H1 (cell line): ENCODE measurements around the gene OSTC.

ENCODE experiments used
- ATF2 ChIP-seq: IDR thresholded peaks from 2 replicates; pipeline ENCODE4 v1.6.1; 2012; ENCODE audit warnings: low read length, inconsistent platforms
- CHD2 ChIP-seq: IDR thresholded peaks from 2 replicates; pipeline ENCODE4 v1.6.1; 2012; ENCODE audit warnings: low read length, improper control_type of control experiment
- CREB1 ChIP-seq: IDR thresholded peaks from 2 replicates; pipeline ENCODE4 v1.6.1; 2012; ENCODE audit warnings: inconsistent platforms
- CTCF ChIP-seq, 3 experiments: IDR thresholded peaks; 1 replicate in 2 of 3; 2 replicates in 1 of 3; pipeline versions ENCODE4 v1.5.1 to v1.6.1; 2011; ENCODE audit warnings: low read length in 3 of 3, mild to moderate bottlenecking in 3 of 3, inconsistent platforms in 2 of 3, low read depth in 1 of 3, moderate library complexity in 1 of 3; ENCODE audit not compliant: insufficient read depth in 1 of 3; ENCODE audit errors: control extremely low read depth in 1 of 3
- EGR1 ChIP-seq: IDR thresholded peaks from 2 replicates; pipeline ENCODE4 v1.6.1; 2011; ENCODE audit warnings: low read depth, low read length, borderline replicate concordance
- EZH2 ChIP-seq: fragments of 200-600 bp; sonication (generic); IDR thresholded peaks from 2 replicates; pipeline ENCODE4 v1.7.1; 2012; ENCODE audit warnings: low read depth, mild to moderate bottlenecking, moderate library complexity, low read length, inconsistent platforms; ENCODE audit not compliant: severe bottlenecking
- JUN ChIP-seq: IDR thresholded peaks from 2 replicates; pipeline ENCODE4 v1.6.1; 2011; ENCODE audit warnings: low read depth, mild to moderate bottlenecking, improper control_type of control experiment, low read length
- POLR2A ChIP-seq, 2 experiments: IDR thresholded peaks; 1 replicate in 1 of 2; 2 replicates in 1 of 2; pipeline ENCODE4 v1.6.1; 2011; ENCODE audit warnings: low read depth in 2 of 2, low read length in 2 of 2, mild to moderate bottlenecking in 2 of 2; ENCODE audit errors: control extremely low read depth in 1 of 2
- RXRA ChIP-seq: IDR thresholded peaks from 2 replicates; pipeline ENCODE4 v1.6.1; 2011; ENCODE audit warnings: low read depth, mild to moderate bottlenecking, low read length, moderate library complexity; ENCODE audit not compliant: insufficient read depth
- SP2 ChIP-seq: IDR thresholded peaks from 2 replicates; pipeline ENCODE4 v1.6.1; 2012; ENCODE audit warnings: mild to moderate bottlenecking, low read length, inconsistent platforms
- SUZ12 ChIP-seq: fragments of 200-600 bp; sonication (generic); IDR thresholded peaks from 2 replicates; pipeline ENCODE4 v1.6.1; 2012; ENCODE audit warnings: mild to moderate bottlenecking, inconsistent platforms, low read length, moderate library complexity, mixed read lengths
- TAF1 ChIP-seq: IDR thresholded peaks from 2 replicates; pipeline ENCODE4 v1.6.1; 2011; ENCODE audit warnings: mild to moderate bottlenecking, low read depth, low read length
- TEAD4 ChIP-seq: IDR thresholded peaks from 2 replicates; pipeline ENCODE4 v1.6.1; 2012; ENCODE audit warnings: low read depth, low read length, inconsistent platforms, mixed read lengths

- no peak for TF ChIP-seq SUZ12
- TF ChIP-seq EGR1 = no peak
- no peak for TF ChIP-seq RXRA
- no peak for TF ChIP-seq ATF2
- no peak for TF ChIP-seq CHD2
- no peak for TF ChIP-seq SP2
- TF ChIP-seq POLR2A (IDR thresholded peaks at IDR 0.05; ENCODE audit: control extremely low read depth in 1 of 2, low read depth in 2 of 2, low read length in 2 of 2) = no peak
- TF ChIP-seq EZH2 = no peak
- no peak for TF ChIP-seq CTCF (IDR thresholded peaks at IDR 0.05; ENCODE audit: control extremely low read depth in 1 of 3, insufficient read depth in 1 of 3, low read depth in 1 of 3, low read length in 3 of 3)
- TF ChIP-seq CREB1 = no peak
- TF ChIP-seq TAF1 = no peak
- no peak for TF ChIP-seq JUN
- no peak for TF ChIP-seq TEAD4
Measured at GRCh38 chr4:108607079-108607815, 43.2 kb upstream of the OSTC start.
